Measurements from ENCODE around the gene ELAPOR1. TPM values are rescaled to one million over a fixed set of nuclear protein-coding genes. Genes with fewer than 3 reads are reported as not detected.
A peak's percentile ranks its signal among the peaks of the same experiment; 100 is the strongest.
"Not testable (repeated sequence)": the region's sequence is repeated elsewhere in the genome, so short reads cannot be mapped to it uniquely, and the experiment has no call there.

Gene ELAPOR1
- total RNA-seq, 2 donors from 2014 or later = 5.7 to 15.0 TPM

GRCh38 chr1:109112652-109113285, 1.1 kb upstream of the ELAPOR1 start:
- ATAC-seq = peak; percentile 62 to 71
- DNase-seq (ENCODE audit: low spot score in 2 of 2) = peak; percentile 88 to 97
- Mint-ChIP-seq H3K36me3 (peaks cover 0 to 6% of the 10 kb centered on the region in 2 donors), H3K9me3 (no peaks in the 10 kb centered on the region), H3K27ac (peak overlapping the region; percentile 85 to 98)

DNA sequence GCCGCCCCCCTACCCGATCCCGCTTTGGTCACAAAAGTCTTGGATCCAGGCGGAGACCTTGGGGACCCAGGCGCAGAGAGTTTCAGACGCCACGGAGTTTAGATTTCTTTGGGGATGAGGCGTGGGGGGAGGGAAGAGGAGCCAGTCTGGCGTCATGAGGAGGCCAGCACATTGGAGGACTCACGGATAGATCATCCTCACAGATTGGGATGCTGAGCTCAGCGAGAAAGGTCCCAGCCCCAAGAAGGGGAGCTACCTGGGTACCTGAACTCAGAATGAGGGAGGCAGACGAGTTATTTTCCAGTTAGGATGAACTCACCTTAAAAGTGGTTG, 393 bp downstream of the ELAPOR1 start:
- Mint-ChIP-seq H3K27ac (peak overlapping the region in 1 of 2 donors; percentile 77), H3K36me3 (peaks cover 0 to 6% of the 10 kb centered on the region in 2 donors), H3K9me3 (no peaks in the 10 kb centered on the region)
- DNase-seq (ENCODE audit: low spot score in 2 of 2) (no peak), ATAC-seq (no peak)

DNA sequence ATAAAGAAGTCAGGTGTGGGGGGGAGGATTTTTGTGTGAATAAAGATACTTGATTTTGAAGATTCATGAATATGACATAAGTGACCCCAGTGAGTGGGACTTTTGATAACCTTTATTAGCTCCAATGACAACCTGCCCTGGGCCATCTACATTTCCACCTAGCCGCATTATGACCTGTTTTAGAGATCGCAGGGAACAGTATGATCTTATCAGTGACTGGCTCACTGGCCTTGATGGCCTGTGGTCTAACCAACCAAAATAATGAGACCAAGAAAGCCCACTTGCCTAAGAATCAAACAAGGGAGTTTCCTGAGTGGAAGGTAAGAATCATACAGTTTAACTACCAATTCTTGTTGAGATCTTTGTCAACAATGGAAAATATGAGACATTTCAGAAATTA, 1.8 kb downstream of the ELAPOR1 start:
- no peaks in the 10 kb centered on the region for H3K9me3 Mint-ChIP-seq
- peak in 1 of 2 donors; percentile 27 for DNase-seq (ENCODE audit: low spot score in 2 of 2)
- H3K27ac Mint-ChIP-seq = peak overlapping the region; percentile 51 to 75
- peak; percentile 31 to 52 for ATAC-seq
- H3K36me3 Mint-ChIP-seq = peaks cover 0 to 6% of the 10 kb centered on the region in 2 donors

DNA sequence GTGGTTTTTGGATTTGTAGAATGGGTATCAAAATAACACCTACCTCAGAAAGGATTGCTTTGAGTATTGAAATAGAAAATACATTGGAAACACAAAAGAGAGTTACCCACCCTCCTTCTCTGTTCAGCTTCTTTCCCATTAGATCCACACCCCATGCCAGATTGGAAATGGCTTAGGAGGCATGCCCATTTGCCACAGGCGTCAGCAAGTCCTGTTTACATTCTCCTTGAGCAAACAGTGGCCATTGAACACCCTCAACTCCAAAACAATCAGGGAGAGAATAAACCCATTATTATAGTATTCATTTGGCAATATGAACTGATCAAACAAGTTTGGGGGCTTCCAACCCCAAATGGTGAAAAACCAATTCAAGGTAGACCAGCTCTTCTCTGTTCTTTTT, 2.4 kb downstream of the ELAPOR1 start:
- peak overlapping the region; percentile 51 to 75 for H3K27ac Mint-ChIP-seq
- no peaks in the 10 kb centered on the region for H3K9me3 Mint-ChIP-seq
- ATAC-seq = no peak
- H3K36me3 Mint-ChIP-seq = peaks cover 0 to 6% of the 10 kb centered on the region in 2 donors
- no peak for DNase-seq (ENCODE audit: low spot score in 2 of 2)

GRCh38 chr1:109118089-109118488, 4.2 kb downstream of the ELAPOR1 start:
- no peaks in the 10 kb centered on the region for H3K9me3 Mint-ChIP-seq
- DNase-seq (ENCODE audit: low spot score in 2 of 2) (no peak), ATAC-seq (no peak)
- no peak overlapping the region for H3K27ac Mint-ChIP-seq
- H3K36me3 Mint-ChIP-seq = peaks cover 0 to 1% of the 10 kb centered on the region in 2 donors

GRCh38 chr1:109120356-109120755, 6.4 kb downstream of the ELAPOR1 start:
- Mint-ChIP-seq H3K36me3 (no peaks in the 10 kb centered on the region), H3K27ac (no peak overlapping the region), H3K9me3 (no peaks in the 10 kb centered on the region)
- DNase-seq (ENCODE audit: low spot score in 2 of 2) (no peak), ATAC-seq (no peak)

DNA sequence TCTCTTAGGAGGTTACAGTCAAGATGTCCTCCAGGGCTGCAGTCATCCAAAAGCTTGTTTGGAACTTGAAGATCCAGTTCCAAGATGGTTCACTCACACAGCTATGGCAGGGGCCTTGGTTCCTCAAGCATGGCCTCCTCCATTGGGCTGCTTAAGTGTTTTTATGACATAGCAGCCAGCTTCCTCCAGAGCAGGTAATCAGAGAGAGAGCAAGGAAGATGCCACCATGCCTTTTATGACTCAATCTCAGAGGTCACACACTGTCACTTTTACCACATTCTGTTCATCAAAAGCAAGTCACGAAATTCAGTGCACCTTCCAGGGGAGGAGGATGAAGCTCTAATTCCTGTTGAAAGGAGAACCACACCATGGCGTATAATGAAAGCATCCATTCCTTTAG, 17.1 kb downstream of the ELAPOR1 start:
- DNase-seq (ENCODE audit: low spot score in 2 of 2) (no peak), ATAC-seq (peak; percentile 45 to 66)
- H3K9me3 Mint-ChIP-seq = no peaks in the 10 kb centered on the region
- no peak overlapping the region for H3K27ac Mint-ChIP-seq
- H3K36me3 Mint-ChIP-seq = no peaks in the 10 kb centered on the region

DNA sequence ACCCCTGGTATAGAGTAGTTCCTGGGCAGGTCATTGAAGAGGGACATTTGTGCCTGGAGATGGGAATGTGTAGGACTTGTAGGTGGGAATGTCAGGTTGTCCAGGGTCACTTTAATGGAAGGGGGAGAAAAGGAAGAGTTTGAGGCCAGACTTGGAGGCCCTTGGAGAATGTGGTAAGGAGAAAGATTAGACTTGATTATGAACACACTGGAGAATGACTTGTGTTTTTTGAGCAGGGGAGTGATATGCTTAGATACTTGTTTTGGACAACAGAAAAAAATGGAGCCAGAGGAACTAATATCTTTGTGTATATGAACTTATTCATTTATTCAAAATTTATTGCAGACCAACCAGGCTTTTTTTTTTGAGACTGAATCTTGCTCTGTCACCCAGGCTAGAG, 17.9 kb downstream of the ELAPOR1 start:
- Mint-ChIP-seq H3K27ac (no peak overlapping the region), H3K36me3 (no peaks in the 10 kb centered on the region), H3K9me3 (no peaks in the 10 kb centered on the region)
- no peak for ATAC-seq
- no peak for DNase-seq (ENCODE audit: low spot score in 2 of 2)

- DNase-seq (ENCODE audit: low spot score in 2 of 2) (no peak), ATAC-seq (no peak)
- Mint-ChIP-seq H3K36me3 (no peaks in the 10 kb centered on the region), H3K27ac (no peak overlapping the region), H3K9me3 (no peaks in the 10 kb centered on the region)
Observed at GRCh38 chr1:109133002-109133706, 19.2 kb downstream of the ELAPOR1 start.

- no peak for DNase-seq (ENCODE audit: low spot score in 2 of 2)
Observed at GRCh38 chr1:109133815-109134214, 19.9 kb downstream of the ELAPOR1 start.

GRCh38 chr1:109134423-109134822, 20.5 kb downstream of the ELAPOR1 start:
- DNase-seq (ENCODE audit: low spot score in 2 of 2) (no peak), ATAC-seq (peak in 1 of 2 donors; percentile 37)
- no peaks in the 10 kb centered on the region for H3K9me3 Mint-ChIP-seq
- H3K36me3 Mint-ChIP-seq = no peaks in the 10 kb centered on the region
- H3K27ac Mint-ChIP-seq = peak overlapping the region; percentile 11 to 32

More at GRCh38 chr1:109133815-109134214, 19.9 kb downstream of the ELAPOR1 start:
- peak in 1 of 2 donors; percentile 65 for ATAC-seq
- no peaks in the 10 kb centered on the region for H3K36me3 Mint-ChIP-seq
- H3K27ac Mint-ChIP-seq = peak overlapping the region; percentile 11 to 32
- no peaks in the 10 kb centered on the region for H3K9me3 Mint-ChIP-seq

DNA sequence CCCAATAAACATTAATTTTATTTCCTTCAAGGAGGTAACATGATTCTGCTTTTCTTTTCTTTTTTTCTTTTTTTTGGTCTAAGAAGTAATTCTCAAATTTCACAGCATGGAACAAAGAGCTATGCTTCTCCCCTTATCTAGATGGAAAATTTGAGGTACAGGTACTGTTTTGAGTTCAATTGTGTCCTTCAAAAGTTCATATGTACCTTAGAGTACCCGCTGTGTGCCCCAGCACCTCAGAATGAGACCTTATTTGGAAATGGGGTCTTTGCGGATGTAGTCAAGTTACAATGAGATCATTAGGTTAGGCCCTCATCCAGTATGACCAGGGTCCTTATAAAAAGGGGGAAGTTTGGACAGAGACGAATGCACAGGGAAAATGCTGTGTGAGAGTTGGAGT, 22.0 kb downstream of the ELAPOR1 start:
- Mint-ChIP-seq H3K9me3 (no peaks in the 10 kb centered on the region), H3K36me3 (no peaks in the 10 kb centered on the region), H3K27ac (no peak overlapping the region)
- no peak for ATAC-seq
- no peak for DNase-seq (ENCODE audit: low spot score in 2 of 2)

DNA sequence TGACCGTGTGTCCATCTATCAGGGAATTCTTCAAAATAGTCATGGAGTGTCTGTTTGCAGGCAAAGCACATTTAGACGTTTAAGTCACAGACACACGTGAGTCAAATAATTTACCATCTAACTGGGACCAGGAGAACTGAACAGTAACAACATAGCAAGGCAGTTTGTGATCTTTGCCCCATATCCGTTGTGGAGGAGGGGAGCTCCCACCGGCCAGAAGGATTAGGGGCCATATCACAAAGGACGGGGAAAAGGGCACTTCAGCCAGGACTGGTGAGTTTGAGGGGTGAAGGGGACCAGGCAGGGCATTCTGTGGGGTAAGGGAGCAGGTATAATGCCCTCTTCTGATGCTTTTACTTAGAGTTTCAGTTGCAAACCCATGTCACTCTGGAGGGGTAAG, 22.9 kb downstream of the ELAPOR1 start:
- H3K36me3 Mint-ChIP-seq = no peaks in the 10 kb centered on the region
- DNase-seq (ENCODE audit: low spot score in 2 of 2) (no peak), ATAC-seq (no peak)
- H3K9me3 Mint-ChIP-seq = no peaks in the 10 kb centered on the region
- no peak overlapping the region for H3K27ac Mint-ChIP-seq

GRCh38 chr1:109137958-109138357, 24.0 kb downstream of the ELAPOR1 start:
- H3K9me3 Mint-ChIP-seq = no peaks in the 10 kb centered on the region
- no peak for ATAC-seq
- H3K27ac Mint-ChIP-seq = no peak overlapping the region
- H3K36me3 Mint-ChIP-seq = no peaks in the 10 kb centered on the region
- DNase-seq (ENCODE audit: low spot score in 2 of 2) = no peak

DNA sequence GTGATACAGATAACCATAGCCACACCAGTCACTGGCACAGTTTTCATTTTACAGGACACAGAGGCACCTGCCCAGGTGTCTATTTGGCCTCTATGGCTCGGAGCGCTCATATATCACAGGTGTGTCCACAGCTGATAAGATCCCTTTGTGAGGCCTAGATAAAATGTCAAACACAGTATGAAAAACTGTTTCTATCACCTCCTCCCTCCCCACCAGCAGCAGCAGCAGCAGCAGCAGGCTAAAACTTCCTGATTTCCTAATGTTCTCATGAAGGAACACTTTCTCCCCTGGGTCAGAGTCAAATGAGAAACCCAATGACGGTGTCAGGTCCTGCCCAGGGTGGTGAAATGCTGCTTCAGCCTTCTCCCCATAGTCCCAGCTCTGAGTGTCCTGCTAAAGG, 24.4 kb downstream of the ELAPOR1 start:
- H3K27ac Mint-ChIP-seq = no peak overlapping the region
- ATAC-seq = no peak
- no peak for DNase-seq (ENCODE audit: low spot score in 2 of 2)
- no peaks in the 10 kb centered on the region for H3K9me3 Mint-ChIP-seq
- no peaks in the 10 kb centered on the region for H3K36me3 Mint-ChIP-seq

- DNase-seq (ENCODE audit: low spot score in 2 of 2) (no peak), ATAC-seq (no peak)
- Mint-ChIP-seq H3K9me3 (no peaks in the 10 kb centered on the region), H3K36me3 (no peaks in the 10 kb centered on the region), H3K27ac (no peak overlapping the region)
Observed at GRCh38 chr1:109140392-109140791, 26.5 kb downstream of the ELAPOR1 start.

DNA sequence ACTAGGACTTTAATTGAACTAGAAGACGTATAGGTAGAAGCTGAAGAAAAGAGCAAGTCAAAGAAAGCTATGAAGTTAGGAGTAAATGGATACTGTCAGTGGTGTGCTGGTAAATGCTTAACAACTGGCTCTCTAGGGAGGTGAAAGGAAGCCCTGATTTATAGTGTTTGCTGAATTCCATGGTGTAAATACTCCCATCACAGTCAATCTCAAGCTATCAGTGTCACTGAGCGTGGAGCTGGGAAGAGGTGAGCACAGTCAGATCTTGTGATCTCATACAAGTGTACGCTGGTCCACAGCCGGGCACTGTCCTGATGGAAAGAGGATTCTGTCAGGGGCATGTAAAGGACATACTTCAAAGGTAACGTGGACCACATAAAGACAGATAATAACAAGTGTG, 28.3 kb downstream of the ELAPOR1 start:
- H3K9me3 Mint-ChIP-seq = no peaks in the 10 kb centered on the region
- no peak overlapping the region for H3K27ac Mint-ChIP-seq
- ATAC-seq (no peak), DNase-seq (ENCODE audit: low spot score in 2 of 2) (no peak)
- H3K36me3 Mint-ChIP-seq = no peaks in the 10 kb centered on the region

DNA sequence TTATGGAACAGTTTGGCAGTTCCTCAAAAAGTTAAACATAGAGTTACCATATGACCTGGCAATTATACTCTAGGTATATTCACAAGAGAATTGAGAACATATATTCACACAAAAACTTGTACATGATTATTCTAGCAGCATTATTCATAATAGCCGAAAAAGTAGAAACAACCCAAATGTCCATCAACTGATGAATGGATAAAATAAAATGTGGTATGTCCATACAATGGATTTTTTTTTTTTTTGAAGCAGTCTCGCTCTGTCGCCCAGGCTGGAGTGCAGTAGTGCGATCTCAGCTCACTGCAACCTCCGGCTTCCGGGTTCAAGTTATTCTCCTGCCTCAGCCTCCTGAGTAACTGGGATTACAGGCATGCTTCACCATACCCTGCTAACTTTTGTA, 28.8 kb downstream of the ELAPOR1 start:
- ATAC-seq; H3K27ac Mint-ChIP-seq; H3K9me3 Mint-ChIP-seq; DNase-seq (ENCODE audit: low spot score in 2 of 2); H3K36me3 Mint-ChIP-seq: not testable (repeated sequence)
